ENCODE measurements around the gene HSD3B1.
A peak's percentile ranks its signal among the peaks of the same experiment; 100 is the strongest.
"Not testable (repeated sequence)": the region's sequence is repeated elsewhere in the genome, so short reads cannot be mapped to it uniquely, and the experiment has no call there.

HSD3B1 gene

GRCh38 chr1:119489201-119489600 lies 17.8 kb upstream of the HSD3B1 start:
- intact Hi-C loops (cut with DNase I) = no loop called here
- DNase-seq = no peak

GRCh38 chr1:119490925-119491324 lies 16.1 kb upstream of the HSD3B1 start:
- no peak for DNase-seq
- intact Hi-C loops (cut with DNase I) = no loop called here

- DNase-seq = no peak
- intact Hi-C loops (cut with DNase I) = no loop called here
Observed at GRCh38 chr1:119492763-119493162, 14.2 kb upstream of the HSD3B1 start.

GRCh38 chr1:119504831-119505230 lies 2.2 kb upstream of the HSD3B1 start:
- DNase-seq = no peak
- intact Hi-C loops (cut with DNase I) = no loop called here

- no peak for DNase-seq
- intact Hi-C loops (cut with DNase I) = no loop called here
Observed at GRCh38 chr1:119510046-119510445, 3.0 kb downstream of the HSD3B1 start.

GRCh38 chr1:119515221-119515620 lies 8.2 kb downstream of the HSD3B1 start:
- intact Hi-C loops (cut with DNase I) = no loop called here
- no peak for DNase-seq

- intact Hi-C loops (cut with DNase I) = no loop called here
- DNase-seq = no peak
Observed at GRCh38 chr1:119516247-119516646, 9.2 kb downstream of the HSD3B1 start.

- DNase-seq = no peak
- intact Hi-C loops (cut with DNase I) = no loop called here
Observed at GRCh38 chr1:119516680-119517079, 9.7 kb downstream of the HSD3B1 start.

- DNase-seq; intact Hi-C loops (cut with DNase I): not testable (repeated sequence)
Observed at GRCh38 chr1:119517667-119518066, 10.7 kb downstream of the HSD3B1 start.

GRCh38 chr1:119531606-119532323 lies 24.8 kb downstream of the HSD3B1 start:
- no peak for DNase-seq
- intact Hi-C loops (cut with DNase I) = no loop called here

GRCh38 chr1:119532324-119532910 lies 25.4 kb downstream of the HSD3B1 start:
- intact Hi-C loops (cut with DNase I) = no loop called here
- no peak for DNase-seq

GRCh38 chr1:119535381-119535780 lies 28.4 kb downstream of the HSD3B1 start:
- DNase-seq = no peak
- intact Hi-C loops (cut with DNase I) = no loop called here

GRCh38 chr1:119537966-119538365 lies 31.0 kb downstream of the HSD3B1 start:
- no peak for DNase-seq
- intact Hi-C loops (cut with DNase I) = no loop called here

- no peak for DNase-seq
- intact Hi-C loops (cut with DNase I) = no loop called here
Observed at GRCh38 chr1:119539636-119540035, 32.6 kb downstream of the HSD3B1 start.

- DNase-seq = no peak
- intact Hi-C loops (cut with DNase I) = no loop called here
Observed at GRCh38 chr1:119541389-119541788, 34.4 kb downstream of the HSD3B1 start.

GRCh38 chr1:119542492-119542946 lies 35.5 kb downstream of the HSD3B1 start:
- no peak for DNase-seq
- intact Hi-C loops (cut with DNase I) = no loop called here

GRCh38 chr1:119544165-119544762 lies 37.3 kb downstream of the HSD3B1 start:
- intact Hi-C loops (cut with DNase I) = no loop called here
- no peak for DNase-seq

GRCh38 chr1:119546641-119547040 lies 39.6 kb downstream of the HSD3B1 start:
- intact Hi-C loops (cut with DNase I) = loop anchor here (5.0 kb wide), 1 partner anchor 116 kb away; no protein-coding TSS in a partner anchor

GRCh38 chr1:119547306-119547705 lies 40.3 kb downstream of the HSD3B1 start:
- intact Hi-C loops (cut with DNase I) = loop anchor here (5.0 kb wide), 1 partner anchor 115 kb away; no protein-coding TSS in a partner anchor
- no peak for DNase-seq

More at GRCh38 chr1:119546641-119547040, 39.6 kb downstream of the HSD3B1 start:
- no peak for DNase-seq

GRCh38 chr1:119547805-119548204 lies 40.8 kb downstream of the HSD3B1 start:
- intact Hi-C loops (cut with DNase I) = loop anchor here (5.0 kb wide), 1 partner anchor 114 kb away; no protein-coding TSS in a partner anchor
- DNase-seq = no peak

GRCh38 chr1:119549719-119550132 lies 42.7 kb downstream of the HSD3B1 start:
- intact Hi-C loops (cut with DNase I) = loop anchor here (1.0 to 5.0 kb wide), 2 partner anchors 113 to 126 kb away; no protein-coding TSS in a partner anchor
- DNase-seq = peak in 8 of 10 donors; percentile 45 to 92 (median 67)
